GM19468 (cell line): ENCODE results near the gene KANSL1.
"Not testable (repeated sequence)": the region's sequence is repeated elsewhere in the genome, so short reads cannot be mapped to it uniquely, and the experiment has no call there.

Experiments
- ATAC-seq: cut with Tn5 transposase; IDR thresholded peaks from one replicate; pipeline ENCODE4 v1.9.1; 2021; ENCODE audit warnings: mild to moderate bottlenecking, moderate library complexity, moderate number of reproducible peaks; ENCODE audit not compliant: unreplicated experiment; ENCODE audit errors: extremely low read depth

The KANSL1 gene

DNA sequence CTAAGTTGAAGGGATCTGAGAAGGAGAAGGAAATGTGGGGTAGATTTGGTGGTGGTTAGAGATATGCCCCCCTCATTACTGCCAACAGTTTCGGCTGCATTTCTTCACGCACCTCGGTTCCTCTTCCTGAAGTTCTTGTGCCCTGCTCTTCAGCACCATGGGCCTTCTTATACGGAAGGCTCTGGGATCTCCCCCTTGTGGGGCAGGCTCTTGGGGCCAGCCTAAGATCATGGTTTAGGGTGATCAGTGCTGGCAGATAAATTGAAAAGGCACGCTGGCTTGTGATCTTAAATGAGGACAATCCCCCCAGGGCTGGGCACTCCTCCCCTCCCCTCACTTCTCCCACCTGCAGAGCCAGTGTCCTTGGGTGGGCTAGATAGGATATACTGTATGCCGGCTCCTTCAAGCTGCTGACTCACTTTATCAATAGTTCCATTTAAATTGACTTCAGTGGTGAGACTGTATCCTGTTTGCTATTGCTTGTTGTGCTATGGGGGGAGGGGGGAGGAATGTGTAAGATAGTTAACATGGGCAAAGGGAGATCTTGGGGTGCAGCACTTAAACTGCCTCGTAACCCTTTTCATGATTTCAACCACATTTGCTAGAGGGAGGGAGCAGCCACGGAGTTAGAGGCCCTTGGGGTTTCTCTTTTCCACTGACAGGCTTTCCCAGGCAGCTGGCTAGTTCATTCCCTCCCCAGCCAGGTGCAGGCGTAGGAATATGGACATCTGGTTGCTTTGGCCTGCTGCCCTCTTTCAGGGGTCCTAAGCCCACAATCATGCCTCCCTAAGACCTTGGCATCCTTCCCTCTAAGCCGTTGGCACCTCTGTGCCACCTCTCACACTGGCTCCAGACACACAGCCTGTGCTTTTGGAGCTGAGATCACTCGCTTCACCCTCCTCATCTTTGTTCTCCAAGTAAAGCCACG, 165.9 kb downstream of the KANSL1 start:
- ATAC-seq = no peak

DNA sequence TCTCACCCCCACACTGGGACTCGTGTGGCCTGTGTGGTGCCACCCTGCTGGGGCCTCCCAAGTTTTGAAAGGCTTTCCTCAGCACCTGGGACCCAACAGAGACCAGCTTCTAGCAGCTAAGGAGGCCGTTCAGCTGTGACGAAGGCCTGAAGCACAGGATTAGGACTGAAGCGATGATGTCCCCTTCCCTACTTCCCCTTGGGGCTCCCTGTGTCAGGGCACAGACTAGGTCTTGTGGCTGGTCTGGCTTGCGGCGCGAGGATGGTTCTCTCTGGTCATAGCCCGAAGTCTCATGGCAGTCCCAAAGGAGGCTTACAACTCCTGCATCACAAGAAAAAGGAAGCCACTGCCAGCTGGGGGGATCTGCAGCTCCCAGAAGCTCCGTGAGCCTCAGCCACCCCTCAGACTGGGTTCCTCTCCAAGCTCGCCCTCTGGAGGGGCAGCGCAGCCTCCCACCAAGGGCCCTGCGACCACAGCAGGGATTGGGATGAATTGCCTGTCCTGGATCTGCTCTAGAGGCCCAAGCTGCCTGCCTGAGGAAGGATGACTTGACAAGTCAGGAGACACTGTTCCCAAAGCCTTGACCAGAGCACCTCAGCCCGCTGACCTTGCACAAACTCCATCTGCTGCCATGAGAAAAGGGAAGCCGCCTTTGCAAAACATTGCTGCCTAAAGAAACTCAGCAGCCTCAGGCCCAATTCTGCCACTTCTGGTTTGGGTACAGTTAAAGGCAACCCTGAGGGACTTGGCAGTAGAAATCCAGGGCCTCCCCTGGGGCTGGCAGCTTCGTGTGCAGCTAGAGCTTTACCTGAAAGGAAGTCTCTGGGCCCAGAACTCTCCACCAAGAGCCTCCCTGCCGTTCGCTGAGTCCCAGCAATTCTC, 166.8 kb downstream of the KANSL1 start:
- ATAC-seq = no peak

DNA sequence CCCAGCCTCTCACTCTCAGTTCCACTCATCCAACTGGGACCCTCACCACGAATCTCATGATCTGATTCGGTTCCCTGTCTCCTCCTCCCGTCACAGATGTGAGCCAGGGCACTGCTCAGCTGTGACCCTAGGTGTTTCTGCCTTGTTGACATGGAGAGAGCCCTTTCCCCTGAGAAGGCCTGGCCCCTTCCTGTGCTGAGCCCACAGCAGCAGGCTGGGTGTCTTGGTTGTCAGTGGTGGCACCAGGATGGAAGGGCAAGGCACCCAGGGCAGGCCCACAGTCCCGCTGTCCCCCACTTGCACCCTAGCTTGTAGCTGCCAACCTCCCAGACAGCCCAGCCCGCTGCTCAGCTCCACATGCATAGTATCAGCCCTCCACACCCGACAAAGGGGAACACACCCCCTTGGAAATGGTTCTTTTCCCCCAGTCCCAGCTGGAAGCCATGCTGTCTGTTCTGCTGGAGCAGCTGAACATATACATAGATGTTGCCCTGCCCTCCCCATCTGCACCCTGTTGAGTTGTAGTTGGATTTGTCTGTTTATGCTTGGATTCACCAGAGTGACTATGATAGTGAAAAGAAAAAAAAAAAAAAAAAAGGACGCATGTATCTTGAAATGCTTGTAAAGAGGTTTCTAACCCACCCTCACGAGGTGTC, 167.6 kb downstream of the KANSL1 start:
- ATAC-seq = no peak

DNA sequence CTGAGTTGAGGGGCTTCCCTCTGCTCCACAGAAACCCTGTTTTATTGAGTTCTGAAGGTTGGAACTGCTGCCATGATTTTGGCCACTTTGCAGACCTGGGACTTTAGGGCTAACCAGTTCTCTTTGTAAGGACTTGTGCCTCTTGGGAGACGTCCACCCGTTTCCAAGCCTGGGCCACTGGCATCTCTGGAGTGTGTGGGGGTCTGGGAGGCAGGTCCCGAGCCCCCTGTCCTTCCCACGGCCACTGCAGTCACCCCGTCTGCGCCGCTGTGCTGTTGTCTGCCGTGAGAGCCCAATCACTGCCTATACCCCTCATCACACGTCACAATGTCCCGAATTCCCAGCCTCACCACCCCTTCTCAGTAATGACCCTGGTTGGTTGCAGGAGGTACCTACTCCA, 168.2 kb downstream of the KANSL1 start:
- ATAC-seq = no peak

DNA sequence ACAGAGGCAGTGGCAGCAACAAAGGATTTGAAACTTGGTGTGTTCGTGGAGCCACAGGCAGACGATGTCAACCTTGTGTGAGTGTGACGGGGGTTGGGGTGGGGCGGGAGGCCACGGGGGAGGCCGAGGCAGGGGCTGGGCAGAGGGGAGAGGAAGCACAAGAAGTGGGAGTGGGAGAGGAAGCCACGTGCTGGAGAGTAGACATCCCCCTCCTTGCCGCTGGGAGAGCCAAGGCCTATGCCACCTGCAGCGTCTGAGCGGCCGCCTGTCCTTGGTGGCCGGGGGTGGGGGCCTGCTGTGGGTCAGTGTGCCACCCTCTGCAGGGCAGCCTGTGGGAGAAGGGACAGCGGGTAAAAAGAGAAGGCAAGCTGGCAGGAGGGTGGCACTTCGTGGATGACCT, 168.6 kb downstream of the KANSL1 start:
- ATAC-seq = no peak

DNA sequence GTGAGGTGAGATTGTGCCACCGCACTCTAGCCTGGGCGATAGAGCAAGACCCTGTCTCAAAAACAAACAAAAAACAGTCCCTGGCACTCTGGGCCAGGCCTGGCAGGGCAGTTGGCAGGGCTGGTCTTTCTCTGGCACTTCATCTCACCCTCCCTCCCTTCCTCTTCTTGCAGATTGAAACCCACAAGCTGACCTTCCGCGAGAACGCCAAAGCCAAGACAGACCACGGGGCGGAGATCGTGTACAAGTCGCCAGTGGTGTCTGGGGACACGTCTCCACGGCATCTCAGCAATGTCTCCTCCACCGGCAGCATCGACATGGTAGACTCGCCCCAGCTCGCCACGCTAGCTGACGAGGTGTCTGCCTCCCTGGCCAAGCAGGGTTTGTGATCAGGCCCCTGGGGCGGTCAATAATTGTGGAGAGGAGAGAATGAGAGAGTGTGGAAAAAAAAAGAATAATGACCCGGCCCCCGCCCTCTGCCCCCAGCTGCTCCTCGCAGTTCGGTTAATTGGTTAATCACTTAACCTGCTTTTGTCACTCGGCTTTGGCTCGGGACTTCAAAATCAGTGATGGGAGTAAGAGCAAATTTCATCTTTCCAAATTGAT, 169.3 kb downstream of the KANSL1 start:
- ATAC-seq = no peak

DNA sequence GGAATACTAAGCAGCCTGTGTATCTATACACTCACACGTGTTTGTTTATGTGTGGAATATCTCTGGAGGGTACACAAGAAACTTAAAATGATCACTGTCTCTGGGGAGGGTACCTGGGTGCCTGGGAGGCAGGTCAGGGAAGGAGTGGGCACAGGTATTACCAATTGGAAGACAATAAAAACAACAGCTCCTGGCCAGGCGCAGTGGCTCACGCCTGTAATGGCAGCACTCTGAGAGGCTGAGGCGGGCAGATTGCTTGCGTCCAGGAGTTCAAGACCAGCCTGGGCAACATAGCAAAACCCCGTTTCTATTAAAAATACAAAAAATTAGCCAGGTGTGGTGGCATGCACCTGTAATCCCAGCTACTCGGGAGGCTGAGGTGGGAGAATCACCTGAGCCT, 169.9 kb downstream of the KANSL1 start:
- not testable (repeated sequence) for ATAC-seq

DNA sequence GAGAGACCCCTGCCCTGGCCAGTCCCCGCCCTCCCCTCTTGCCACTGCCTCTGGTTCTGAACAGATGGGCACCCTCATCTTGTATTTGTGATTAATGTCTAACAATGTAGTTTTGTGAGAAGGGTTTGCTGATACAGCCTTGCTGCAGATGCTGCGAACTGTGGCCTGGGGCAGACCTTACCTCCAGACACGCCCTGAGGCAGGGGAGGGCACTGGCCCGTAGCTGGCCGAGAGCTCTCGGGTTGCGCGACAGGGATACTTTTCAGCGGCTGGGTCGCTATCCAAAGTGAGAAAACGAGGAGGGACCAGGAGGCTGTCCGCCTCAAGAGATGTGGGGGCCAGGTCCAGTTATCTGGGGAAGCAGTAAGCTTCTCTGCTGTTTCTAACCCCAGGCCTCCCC, 172.2 kb downstream of the KANSL1 start:
- no peak for ATAC-seq

DNA sequence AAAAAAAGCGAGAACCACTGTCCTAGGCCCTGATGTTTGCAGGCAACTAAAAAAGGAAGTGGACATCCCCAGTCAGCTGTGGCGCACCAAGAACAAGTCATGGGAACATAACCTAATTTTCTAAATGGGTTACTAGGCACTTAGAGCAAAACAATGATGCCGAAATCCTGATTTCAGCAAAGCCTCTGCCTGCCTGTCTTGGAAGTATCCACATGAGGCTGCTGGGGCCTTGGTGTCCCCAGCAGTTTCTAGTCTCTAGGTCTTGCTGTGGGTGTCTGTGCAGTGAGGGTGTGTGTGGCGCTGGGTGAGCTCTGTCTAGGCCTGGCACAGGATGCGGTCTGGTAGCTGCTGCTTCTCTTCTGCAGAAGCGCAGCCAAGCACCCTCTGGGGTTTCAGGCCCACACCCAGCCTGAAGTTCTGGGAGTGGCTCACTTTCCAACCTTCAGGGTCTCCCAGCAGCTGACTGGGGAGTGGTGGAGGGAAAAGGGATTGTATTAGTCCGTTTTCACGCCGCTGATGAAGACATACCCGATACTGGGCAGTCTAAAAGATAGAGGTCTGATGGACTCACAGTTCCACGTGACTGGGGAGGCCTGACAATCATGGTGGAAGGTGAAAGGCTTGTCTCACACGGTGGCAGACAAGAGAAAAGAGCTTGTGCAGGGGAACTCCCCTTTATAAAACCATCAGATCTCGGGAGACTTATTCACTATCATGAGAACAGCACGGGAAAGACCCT, 173.0 kb downstream of the KANSL1 start:
- no peak for ATAC-seq

DNA sequence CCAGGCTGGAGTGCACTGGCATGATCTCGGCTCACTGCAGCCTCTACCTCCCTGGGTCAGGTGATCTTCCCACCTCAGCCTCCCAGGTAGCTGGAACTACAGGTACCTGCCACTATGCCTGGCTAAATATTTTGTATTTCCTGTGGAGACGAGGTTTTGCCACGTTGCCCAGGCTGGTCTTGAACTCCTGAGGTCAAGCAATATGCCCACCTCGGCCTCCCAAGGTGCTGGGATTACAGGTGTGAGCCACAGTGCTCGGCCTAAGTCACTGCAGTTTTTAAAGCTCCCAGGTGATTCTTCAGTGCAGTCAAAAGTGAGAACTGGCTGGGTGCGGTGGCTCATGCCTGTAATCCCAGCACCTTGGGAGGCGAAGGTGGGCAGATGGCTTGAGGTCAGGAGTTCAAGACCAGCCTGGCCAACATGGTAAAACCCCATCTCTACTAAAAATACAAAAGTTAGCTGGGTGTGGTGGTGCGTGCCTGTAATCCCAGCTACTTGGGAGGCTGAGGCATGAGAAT, 173.8 kb downstream of the KANSL1 start:
- ATAC-seq = not testable (repeated sequence)

DNA sequence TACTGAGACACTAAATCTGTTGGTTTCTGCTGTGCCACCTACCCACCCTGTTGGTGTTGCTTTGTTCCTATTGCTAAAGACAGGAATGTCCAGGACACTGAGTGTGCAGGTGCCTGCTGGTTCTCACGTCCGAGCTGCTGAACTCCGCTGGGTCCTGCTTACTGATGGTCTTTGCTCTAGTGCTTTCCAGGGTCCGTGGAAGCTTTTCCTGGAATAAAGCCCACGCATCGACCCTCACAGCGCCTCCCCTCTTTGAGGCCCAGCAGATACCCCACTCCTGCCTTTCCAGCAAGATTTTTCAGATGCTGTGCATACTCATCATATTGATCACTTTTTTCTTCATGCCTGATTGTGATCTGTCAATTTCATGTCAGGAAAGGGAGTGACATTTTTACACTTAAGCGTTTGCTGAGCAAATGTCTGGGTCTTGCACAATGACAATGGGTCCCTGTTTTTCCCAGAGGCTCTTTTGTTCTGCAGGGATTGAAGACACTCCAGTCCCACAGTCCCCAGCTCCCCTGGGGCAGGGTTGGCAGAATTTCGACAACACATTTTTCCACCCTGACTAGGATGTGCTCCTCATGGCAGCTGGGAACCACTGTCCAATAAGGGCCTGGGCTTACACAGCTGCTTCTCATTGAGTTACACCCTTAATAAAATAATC, 179.6 kb downstream of the KANSL1 start:
- ATAC-seq = no peak

DNA sequence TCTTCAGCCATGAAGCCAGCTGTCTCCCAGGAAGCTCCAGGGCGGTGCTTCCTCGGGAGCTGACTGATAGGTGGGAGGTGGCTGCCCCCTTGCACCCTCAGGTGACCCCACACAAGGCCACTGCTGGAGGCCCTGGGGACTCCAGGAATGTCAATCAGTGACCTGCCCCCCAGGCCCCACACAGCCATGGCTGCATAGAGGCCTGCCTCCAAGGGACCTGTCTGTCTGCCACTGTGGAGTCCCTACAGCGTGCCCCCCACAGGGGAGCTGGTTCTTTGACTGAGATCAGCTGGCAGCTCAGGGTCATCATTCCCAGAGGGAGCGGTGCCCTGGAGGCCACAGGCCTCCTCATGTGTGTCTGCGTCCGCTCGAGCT, 180.1 kb downstream of the KANSL1 start:
- no peak for ATAC-seq

DNA sequence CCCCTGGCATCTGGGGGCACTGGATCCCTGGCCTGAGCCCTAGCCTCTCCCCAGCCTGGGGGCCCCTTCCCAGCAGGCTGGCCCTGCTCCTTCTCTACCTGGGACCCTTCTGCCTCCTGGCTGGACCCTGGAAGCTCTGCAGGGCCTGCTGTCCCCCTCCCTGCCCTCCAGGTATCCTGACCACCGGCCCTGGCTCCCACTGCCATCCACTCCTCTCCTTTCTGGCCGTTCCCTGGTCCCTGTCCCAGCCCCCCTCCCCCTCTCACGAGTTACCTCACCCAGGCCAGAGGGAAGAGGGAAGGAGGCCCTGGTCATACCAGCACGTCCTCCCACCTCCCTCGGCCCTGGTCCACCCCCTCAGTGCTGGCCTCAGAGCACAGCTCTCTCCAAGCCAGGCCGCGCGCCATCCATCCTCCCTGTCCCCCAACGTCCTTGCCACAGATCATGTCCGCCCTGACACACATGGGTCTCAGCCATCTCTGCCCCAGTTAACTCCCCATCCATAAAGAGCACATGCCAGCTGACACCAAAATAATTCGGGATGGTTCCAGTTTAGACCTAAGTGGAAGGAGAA, 180.6 kb downstream of the KANSL1 start:
- ATAC-seq = no peak

DNA sequence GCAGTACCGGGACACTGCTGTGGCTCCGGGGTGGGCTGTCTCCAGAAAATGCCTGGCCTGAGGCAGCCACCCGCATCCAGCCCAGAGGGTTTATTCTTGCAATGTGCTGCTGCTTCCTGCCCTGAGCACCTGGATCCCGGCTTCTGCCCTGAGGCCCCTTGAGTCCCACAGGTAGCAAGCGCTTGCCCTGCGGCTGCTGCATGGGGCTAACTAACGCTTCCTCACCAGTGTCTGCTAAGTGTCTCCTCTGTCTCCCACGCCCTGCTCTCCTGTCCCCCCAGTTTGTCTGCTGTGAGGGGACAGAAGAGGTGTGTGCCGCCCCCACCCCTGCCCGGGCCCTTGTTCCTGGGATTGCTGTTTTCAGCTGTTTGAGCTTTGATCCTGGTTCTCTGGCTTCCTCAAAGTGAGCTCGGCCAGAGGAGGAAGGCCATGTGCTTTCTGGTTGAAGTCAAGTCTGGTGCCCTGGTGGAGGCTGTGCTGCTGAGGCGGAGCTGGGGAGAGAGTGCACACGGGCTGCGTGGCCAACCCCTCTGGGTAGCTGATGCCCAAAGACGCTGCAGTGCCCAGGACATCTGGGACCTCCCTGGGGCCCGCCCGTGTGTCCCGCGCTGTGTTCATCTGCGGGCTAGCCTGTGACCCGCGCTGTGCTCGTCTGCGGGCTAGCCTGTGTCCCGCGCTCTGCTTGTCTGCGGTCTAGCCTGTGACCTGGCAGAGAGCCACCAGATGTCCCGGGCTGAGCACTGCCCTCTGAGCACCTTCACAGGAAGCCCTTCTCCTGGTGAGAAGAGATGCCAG, 181.3 kb downstream of the KANSL1 start:
- no peak for ATAC-seq

DNA sequence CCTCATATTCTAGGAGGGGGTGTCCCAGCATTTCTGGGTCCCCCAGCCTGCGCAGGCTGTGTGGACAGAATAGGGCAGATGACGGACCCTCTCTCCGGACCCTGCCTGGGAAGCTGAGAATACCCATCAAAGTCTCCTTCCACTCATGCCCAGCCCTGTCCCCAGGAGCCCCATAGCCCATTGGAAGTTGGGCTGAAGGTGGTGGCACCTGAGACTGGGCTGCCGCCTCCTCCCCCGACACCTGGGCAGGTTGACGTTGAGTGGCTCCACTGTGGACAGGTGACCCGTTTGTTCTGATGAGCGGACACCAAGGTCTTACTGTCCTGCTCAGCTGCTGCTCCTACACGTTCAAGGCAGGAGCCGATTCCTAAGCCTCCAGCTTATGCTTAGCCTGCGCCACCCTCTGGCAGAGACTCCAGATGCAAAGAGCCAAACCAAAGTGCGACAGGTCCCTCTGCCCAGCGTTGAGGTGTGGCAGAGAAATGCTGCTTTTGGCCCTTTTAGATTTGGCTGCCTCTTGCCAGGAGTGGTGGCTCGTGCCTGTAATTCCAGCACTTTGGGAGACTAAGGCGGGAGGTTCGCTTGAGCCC, 182.5 kb downstream of the KANSL1 start:
- no peak for ATAC-seq

DNA sequence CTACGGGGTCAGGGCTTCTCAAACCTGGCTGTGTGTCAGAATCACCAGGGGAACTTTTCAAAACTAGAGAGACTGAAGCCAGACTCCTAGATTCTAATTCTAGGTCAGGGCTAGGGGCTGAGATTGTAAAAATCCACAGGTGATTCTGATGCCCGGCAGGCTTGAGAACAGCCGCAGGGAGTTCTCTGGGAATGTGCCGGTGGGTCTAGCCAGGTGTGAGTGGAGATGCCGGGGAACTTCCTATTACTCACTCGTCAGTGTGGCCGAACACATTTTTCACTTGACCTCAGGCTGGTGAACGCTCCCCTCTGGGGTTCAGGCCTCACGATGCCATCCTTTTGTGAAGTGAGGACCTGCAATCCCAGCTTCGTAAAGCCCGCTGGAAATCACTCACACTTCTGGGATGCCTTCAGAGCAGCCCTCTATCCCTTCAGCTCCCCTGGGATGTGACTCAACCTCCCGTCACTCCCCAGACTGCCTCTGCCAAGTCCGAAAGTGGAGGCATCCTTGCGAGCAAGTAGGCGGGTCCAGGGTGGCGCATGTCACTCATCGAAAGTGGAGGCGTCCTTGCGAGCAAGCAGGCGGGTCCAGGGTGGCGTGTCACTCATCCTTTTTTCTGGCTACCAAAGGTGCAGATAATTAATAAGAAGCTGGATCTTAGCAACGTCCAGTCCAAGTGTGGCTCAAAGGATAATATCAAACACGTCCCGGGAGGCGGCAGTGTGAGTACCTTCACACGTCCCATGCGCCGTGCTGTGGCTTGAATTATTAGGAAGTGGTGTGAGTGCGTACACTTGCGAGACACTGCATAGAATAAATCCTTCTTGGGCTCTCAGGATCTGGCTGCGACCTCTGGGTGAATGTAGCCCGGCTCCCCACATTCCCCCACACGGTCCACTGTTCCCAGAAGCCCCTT, 183.3 kb downstream of the KANSL1 start:
- no peak for ATAC-seq
